ENCODE data around the gene ATOH8. TPM values are rescaled to one million over a fixed set of nuclear protein-coding genes. Genes with fewer than 3 reads are reported as not detected.

The ATOH8 gene
- total RNA-seq, 2 donors from 2014 or later = 78.4 to 207 TPM

GRCh38 chr2:85801871-85802270, 48.1 kb downstream of the ATOH8 start:
- DNase-seq (ENCODE audit: low spot score) (no peak), ATAC-seq (ENCODE audit: insufficient number of reproducible peaks, low FRiP score, low read depth) (no peak)
- no peaks in the 10 kb centered on the region for H3K27me3 ChIP-seq (replicated peaks; ENCODE audit: insufficient read depth)
- TF ChIP-seq CTCF (IDR thresholded peaks at IDR 0.05) = no peak
- H3K36me3 ChIP-seq = peaks cover 4% of the 10 kb centered on the region
- H3K4me3 ChIP-seq = no peak overlapping the region
- peaks cover under 1 to 16% of the 10 kb centered on the region in 2 donors for H3K4me1 ChIP-seq (ENCODE audit: control insufficient read depth in 1 of 2, low read depth in 2 of 2)
- no peak overlapping the region for H3K27ac ChIP-seq
- no peaks in the 10 kb centered on the region for H3K9me3 ChIP-seq

GRCh38 chr2:85802354-85803103, 48.7 kb downstream of the ATOH8 start:
- Histone ChIP-seq H3K27me3 (replicated peaks; ENCODE audit: insufficient read depth) (no peaks in the 10 kb centered on the region), H3K9me3 (no peaks in the 10 kb centered on the region), H3K4me1 (ENCODE audit: control insufficient read depth in 1 of 2, low read depth in 2 of 2) (peaks cover 0 to 10% of the 10 kb centered on the region in 2 donors), H3K4me3 (no peak overlapping the region), H3K36me3 (peaks cover 4% of the 10 kb centered on the region), H3K27ac (no peak overlapping the region)
- ATAC-seq (ENCODE audit: insufficient number of reproducible peaks, low FRiP score, low read depth) (no peak), DNase-seq (ENCODE audit: low spot score) (no peak)
- no peak for TF ChIP-seq CTCF (IDR thresholded peaks at IDR 0.05)

DNA sequence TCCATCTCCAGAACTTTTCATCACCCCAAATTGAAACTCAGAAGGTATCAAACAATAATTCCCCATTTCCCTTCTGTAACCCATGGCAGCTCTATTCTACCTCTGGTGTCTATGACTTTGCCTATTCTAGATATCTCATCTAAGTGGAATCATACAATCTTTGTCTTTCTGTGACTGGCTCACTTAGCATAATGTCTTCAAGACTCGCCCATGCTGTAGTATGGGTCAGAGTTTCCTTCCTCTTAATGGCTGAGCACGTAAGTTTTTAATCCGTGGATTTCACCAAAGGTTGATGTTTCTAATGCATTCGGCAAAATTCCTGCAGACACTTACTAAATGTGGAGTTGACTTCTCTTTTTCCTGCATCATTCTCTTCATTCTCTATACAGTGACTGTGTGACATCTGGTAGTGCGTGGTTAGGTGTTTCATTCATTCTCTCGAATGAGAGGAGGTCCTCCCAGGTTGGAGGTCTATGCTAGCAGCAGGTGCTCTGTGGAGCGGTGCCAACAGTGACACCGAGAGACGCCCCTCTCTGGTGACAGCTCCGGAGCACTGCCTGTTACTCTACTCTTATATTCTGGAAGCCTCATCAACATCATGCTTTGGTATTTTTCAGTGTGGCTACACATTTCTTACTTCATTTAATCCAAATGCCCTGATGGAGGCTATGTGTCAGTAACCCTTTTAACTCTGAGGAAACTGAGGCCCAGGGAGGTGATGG, 50.1 kb downstream of the ATOH8 start:
- Histone ChIP-seq H3K27me3 (replicated peaks; ENCODE audit: insufficient read depth) (no peaks in the 10 kb centered on the region), H3K27ac (no peak overlapping the region), H3K9me3 (no peaks in the 10 kb centered on the region), H3K36me3 (peaks cover 4% of the 10 kb centered on the region), H3K4me3 (no peak overlapping the region), H3K4me1 (ENCODE audit: control insufficient read depth in 1 of 2, low read depth in 2 of 2) (peaks cover 0 to 4% of the 10 kb centered on the region in 2 donors)
- no peak for ATAC-seq (ENCODE audit: insufficient number of reproducible peaks, low FRiP score, low read depth)
- TF ChIP-seq CTCF (IDR thresholded peaks at IDR 0.05) = no peak
- no peak for DNase-seq (ENCODE audit: low spot score)

GRCh38 chr2:85804583-85804982, 50.8 kb downstream of the ATOH8 start:
- Histone ChIP-seq H3K27ac (no peak overlapping the region), H3K4me1 (ENCODE audit: control insufficient read depth in 1 of 2, low read depth in 2 of 2) (no peaks in the 10 kb centered on the region), H3K4me3 (no peak overlapping the region), H3K27me3 (replicated peaks; ENCODE audit: insufficient read depth) (no peaks in the 10 kb centered on the region), H3K36me3 (peaks cover 4% of the 10 kb centered on the region), H3K9me3 (no peaks in the 10 kb centered on the region)
- ATAC-seq (ENCODE audit: insufficient number of reproducible peaks, low FRiP score, low read depth) (no peak), DNase-seq (ENCODE audit: low spot score) (no peak)
- peak; percentile 52 for TF ChIP-seq CTCF (IDR thresholded peaks at IDR 0.05)

DNA sequence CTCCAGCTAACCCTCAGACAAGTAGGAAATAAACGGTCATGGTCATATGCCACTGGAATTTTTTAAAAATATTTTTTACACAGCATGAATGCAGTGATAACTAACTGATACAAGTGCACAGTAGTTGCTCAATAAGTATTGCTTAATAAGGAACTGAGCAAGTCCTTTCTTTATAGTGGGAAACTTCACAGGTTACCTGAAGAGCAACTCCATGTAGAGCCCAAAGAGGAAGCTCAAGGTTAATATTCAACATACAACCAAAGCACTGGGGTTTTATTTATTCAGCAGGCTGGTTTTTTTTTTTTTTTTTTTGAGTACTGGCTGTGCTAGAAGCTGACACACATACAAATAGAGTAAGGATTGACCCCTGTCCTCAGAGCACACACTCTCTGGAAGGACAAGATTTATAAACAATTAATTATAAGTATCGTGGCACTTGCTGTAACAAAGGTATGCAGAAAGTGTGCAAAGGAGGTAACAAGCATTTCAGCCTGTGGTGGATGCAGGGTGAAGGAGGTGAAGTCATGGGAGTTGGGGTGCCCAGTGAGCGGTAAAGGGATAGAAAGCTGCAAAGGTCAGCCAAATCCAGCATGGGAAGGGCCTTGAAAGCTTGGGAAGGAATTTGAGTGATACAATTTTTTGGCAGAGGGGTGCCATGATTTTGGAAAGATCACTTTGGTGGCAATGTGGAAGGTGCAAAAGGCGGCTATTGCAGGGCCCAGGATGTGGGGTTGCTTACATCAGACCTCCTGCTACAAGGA, 52.7 kb downstream of the ATOH8 start:
- no peak overlapping the region for H3K27ac ChIP-seq
- ATAC-seq (ENCODE audit: insufficient number of reproducible peaks, low FRiP score, low read depth) = no peak
- no peaks in the 10 kb centered on the region for H3K9me3 ChIP-seq
- DNase-seq (ENCODE audit: low spot score) = no peak
- no peak overlapping the region for H3K4me3 ChIP-seq
- TF ChIP-seq CTCF (IDR thresholded peaks at IDR 0.05) = no peak
- H3K27me3 ChIP-seq (replicated peaks; ENCODE audit: insufficient read depth) = no peaks in the 10 kb centered on the region
- peaks cover 4 to 13% of the 10 kb centered on the region in 2 donors for H3K4me1 ChIP-seq (ENCODE audit: control insufficient read depth in 1 of 2, low read depth in 2 of 2)
- no peaks in the 10 kb centered on the region for H3K36me3 ChIP-seq
